ENCODE results near the gene MCEMP1. TPM values are rescaled to one million over a fixed set of nuclear protein-coding genes. Genes with fewer than 3 reads are reported as not detected.

Gene MCEMP1
- total RNA-seq, 4 donors from 2014 or later: not detected

DNA sequence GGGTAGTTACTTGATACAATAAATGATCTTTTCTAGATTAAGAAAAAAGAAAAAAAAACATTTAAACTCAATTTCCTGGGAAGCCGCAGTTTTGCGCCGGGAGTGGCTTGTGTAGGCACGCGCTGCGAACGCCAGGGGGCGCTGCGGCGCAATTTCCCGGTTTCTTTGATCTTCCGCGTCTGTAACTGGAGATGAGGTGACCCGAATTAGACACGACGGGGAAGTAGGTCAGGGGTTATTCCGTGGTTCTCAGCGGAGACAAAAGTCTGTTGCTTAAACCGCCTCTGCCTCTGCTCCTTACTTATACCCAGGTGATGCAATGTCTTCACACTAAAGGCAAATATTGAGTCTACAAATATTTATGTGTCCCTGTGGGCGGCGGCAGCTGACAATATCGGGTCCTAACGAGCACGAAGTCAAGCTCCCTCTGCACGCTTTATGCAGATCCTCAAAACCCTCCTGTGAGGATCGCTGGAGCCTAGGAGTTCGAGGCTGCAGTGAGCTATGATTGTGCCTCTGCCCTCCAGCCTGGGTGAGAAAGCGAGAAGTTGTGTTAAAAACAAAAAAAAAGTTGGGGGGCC, 24.7 kb upstream of the MCEMP1 start:
- H3K27me3 ChIP-seq: no peaks in the 10 kb centered on the region
- peaks cover 0 to 6% (median 0%) of the 10 kb centered on the region in 3 donors for H3K36me3 ChIP-seq
- H3K4me3 ChIP-seq: peak overlapping the region in 3 of 4 donors; percentile 21 to 36 (median 22)
- TF ChIP-seq, protein P1, sequence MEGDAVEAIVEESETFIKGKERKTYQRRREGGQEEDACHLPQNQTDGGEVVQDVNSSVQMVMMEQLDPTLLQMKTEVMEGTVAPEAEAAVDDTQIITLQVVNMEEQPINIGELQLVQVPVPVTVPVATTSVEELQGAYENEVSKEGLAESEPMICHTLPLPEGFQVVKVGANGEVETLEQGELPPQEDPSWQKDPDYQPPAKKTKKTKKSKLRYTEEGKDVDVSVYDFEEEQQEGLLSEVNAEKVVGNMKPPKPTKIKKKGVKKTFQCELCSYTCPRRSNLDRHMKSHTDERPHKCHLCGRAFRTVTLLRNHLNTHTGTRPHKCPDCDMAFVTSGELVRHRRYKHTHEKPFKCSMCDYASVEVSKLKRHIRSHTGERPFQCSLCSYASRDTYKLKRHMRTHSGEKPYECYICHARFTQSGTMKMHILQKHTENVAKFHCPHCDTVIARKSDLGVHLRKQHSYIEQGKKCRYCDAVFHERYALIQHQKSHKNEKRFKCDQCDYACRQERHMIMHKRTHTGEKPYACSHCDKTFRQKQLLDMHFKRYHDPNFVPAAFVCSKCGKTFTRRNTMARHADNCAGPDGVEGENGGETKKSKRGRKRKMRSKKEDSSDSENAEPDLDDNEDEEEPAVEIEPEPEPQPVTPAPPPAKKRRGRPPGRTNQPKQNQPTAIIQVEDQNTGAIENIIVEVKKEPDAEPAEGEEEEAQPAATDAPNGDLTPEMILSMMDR (IDR thresholded peaks at IDR 0.05): peak; percentile 93 to 99 (median 97)
- no peak for TF ChIP-seq POLR2A (IDR thresholded peaks at IDR 0.05)
- no peaks in the 10 kb centered on the region for H3K9me3 ChIP-seq
- peaks cover 0 to 9% (median 0%) of the 10 kb centered on the region in 4 donors for H3K4me1 ChIP-seq
- peak; percentile 74 to 92 (median 87) for DNase-seq
- peak overlapping the region; percentile 26 to 52 (median 42) for H3K27ac ChIP-seq

DNA sequence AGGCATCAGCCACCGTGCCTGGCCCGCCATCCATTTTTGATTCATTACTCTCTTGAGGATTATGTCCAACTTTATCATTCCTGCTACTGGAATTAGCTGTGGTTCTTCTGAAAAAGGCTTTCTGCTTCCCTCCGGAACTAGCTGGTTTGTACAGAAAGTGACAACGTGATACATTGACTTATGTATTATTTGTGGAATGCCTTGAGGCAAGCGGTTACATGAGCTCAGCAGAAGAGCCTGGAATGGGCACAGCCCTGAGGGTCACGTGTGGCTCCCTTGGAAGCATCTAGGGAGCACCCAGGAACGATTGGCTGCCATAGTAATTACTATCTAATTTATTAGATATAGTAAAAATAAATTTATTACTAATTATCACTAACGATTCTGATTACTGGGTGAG, 22.5 kb upstream of the MCEMP1 start:
- TF ChIP-seq, protein P1 (IDR thresholded peaks at IDR 0.05): no peak
- no peak for TF ChIP-seq POLR2A (IDR thresholded peaks at IDR 0.05)
- H3K27ac ChIP-seq: no peak overlapping the region
- no peak overlapping the region for H3K4me3 ChIP-seq
- H3K4me1 ChIP-seq: peaks cover 0 to 9% (median 0%) of the 10 kb centered on the region in 4 donors
- H3K9me3 ChIP-seq: no peaks in the 10 kb centered on the region
- H3K27me3 ChIP-seq: no peaks in the 10 kb centered on the region
- no peak for DNase-seq
- no peaks in the 10 kb centered on the region for H3K36me3 ChIP-seq

DNA sequence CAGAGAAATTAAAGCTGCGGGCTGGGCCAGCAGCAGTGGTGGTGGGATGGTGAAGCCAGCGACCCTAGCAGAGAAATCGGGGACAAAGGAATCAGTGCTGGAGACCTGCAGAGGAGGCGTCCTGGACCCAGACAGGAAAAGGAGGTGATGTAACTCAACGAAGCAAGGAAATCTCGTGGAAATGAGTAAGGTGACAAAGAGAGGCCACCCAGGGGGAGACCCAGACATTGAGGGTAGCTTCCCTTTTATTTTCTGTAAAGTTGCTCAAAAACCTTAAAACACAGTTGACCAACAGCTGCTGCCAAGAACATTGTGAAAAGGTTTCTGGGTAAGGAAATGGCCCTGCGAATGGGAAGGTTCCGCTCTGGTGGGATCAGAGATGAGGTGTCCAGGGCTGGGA, 21.3 kb upstream of the MCEMP1 start:
- Histone ChIP-seq H3K36me3 (no peaks in the 10 kb centered on the region), H3K9me3 (no peaks in the 10 kb centered on the region), H3K27me3 (no peaks in the 10 kb centered on the region), H3K27ac (no peak overlapping the region), H3K4me3 (no peak overlapping the region), H3K4me1 (peaks cover 0 to 9% (median 0%) of the 10 kb centered on the region in 4 donors)
- DNase-seq: no peak
- TF ChIP-seq POLR2A (IDR thresholded peaks at IDR 0.05): no peak
- TF ChIP-seq, protein P1 (IDR thresholded peaks at IDR 0.05): no peak

DNA sequence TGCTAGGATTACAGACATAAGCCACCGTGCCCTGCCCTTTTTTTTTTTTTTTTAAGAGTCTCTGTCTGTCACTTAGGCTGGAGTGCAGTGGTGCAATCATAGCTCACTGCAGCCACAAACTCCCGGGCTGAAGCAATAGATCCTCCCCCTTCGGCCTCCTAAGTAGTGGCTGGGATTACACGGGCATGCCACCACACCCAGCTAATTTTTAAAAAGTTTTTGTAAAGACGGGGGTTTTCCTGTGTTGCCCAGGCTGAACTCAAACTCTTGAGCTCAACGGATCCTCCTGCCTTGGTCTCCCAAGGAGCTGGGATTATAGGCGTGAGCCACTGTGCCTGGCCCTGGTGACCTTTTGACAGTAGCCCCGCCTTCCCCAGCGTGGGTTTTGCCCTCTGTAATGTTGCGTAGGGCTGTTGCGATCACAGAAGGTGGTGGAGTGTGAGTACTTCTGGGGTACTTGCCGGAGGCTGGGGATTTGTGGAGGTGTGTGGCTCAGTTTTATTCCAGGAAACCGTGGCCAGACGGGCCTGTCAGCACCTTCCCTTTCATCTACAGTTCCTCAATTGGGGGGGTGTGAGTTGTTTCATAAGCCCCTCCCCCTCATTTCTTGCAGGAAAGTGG, 19.6 kb upstream of the MCEMP1 start:
- no peaks in the 10 kb centered on the region for H3K9me3 ChIP-seq
- no peak for DNase-seq
- no peaks in the 10 kb centered on the region for H3K27me3 ChIP-seq
- peaks cover 0 to 2% (median 0%) of the 10 kb centered on the region in 4 donors for H3K4me1 ChIP-seq
- no peak overlapping the region for H3K4me3 ChIP-seq
- no peak for TF ChIP-seq POLR2A (IDR thresholded peaks at IDR 0.05)
- TF ChIP-seq, protein P1 (IDR thresholded peaks at IDR 0.05): no peak
- no peaks in the 10 kb centered on the region for H3K36me3 ChIP-seq
- no peak overlapping the region for H3K27ac ChIP-seq

DNA sequence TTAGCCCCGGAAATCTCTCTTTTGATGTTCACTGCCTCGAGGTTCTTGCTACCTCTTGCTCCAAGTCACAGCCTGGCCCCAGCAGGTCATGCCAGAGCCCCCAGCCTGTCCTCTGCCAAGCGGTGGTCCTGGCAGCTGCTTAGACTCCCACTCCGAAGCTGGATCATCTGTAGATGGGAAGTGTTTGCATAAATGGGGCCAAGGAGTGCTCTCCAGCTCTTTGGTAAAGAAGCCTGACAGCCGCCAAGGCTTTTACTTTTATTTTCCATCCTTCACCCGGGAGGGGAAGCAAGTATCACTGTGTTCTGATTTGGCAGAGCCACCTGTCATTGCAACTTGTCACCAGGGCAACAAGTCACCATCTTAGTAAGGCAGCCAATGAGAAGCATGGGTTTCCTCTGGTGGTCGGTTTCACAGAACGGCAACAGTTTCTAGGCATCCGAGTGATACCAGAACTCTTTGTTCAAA, 18.6 kb upstream of the MCEMP1 start:
- TF ChIP-seq, protein P1 (IDR thresholded peaks at IDR 0.05): no peak
- no peak for TF ChIP-seq POLR2A (IDR thresholded peaks at IDR 0.05)
- Histone ChIP-seq H3K4me3 (peak overlapping the region in 2 of 4 donors; percentile 24 to 32), H3K27ac (peak overlapping the region in 2 of 4 donors; percentile 57 to 67), H3K27me3 (no peaks in the 10 kb centered on the region), H3K4me1 (no peaks in the 10 kb centered on the region), H3K36me3 (no peaks in the 10 kb centered on the region), H3K9me3 (no peaks in the 10 kb centered on the region)
- DNase-seq: peak in 2 of 3 donors; percentile 63 to 72
